ENCODE data around the gene DDR2. TPM values are rescaled to one million over a fixed set of nuclear protein-coding genes. Genes with fewer than 3 reads are reported as not detected.

Gene DDR2
- 0.32 to 0.80 TPM (median 0.51 TPM) in 5 replicates for total RNA-seq (2022; extraction: Qiagen RNA extraction)

GRCh38 chr1:162632217-162632666 is at the start of gene DDR2:
TSS of gene DDR2 (plus strand) at chr1:162632464. CDS start at chr1:162719064, 86,600 bp downstream.

DNA sequence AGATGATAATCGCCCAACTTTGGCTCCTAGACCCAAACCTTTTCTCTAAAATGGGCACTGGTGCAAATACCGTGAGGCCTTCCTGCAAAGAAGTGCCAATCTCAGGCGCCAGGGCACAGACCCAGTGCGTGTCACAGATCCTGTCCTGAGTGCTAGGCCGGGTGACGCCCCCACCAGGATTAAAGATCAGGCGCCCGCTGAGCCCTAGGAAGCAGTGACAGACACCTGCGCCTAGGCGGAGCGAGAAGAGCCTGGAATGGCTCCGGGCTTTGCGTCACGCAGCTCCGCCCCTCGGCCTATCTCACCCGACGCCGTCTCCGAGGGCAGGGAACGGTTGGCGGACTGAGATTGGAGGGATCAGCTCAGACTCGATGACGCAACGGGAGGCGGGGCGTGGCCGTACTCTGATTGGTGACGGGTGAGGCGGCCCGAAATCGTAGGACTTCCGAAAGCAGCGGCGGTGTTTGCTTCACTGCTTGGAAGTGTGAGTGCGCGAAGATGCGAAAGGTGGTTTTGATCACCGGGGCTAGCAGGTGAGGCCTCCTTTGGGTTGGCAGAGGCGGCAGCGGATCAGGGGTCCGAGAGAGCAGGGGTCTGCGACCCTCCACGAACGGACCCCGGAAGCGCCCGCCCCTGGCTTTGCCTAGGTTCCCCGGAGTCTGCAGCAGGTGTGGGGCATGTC is 158.2 kb downstream of the DDR2 start, which contains the start of gene HSD17B7:
Gene HSD17B7, plus strand, starts transcription at position 400 of the 682 bp plus-strand sequence. Its CDS starts 99 bp downstream, at position 499.

Other genes with a start within 250 kb of the DDR2 start
- gene SH2D1B, start 220.3 kb upstream of the DDR2 start, total RNA-seq (2022; extraction: Qiagen RNA extraction), result 0.11 to 0.36 TPM (median 0.21 TPM) in 5 replicates
- 16.0 to 27.1 TPM (median 21.3 TPM) in 5 replicates for gene UHMK1, start 134.6 kb upstream of the DDR2 start, total RNA-seq (2022; extraction: Qiagen RNA extraction)
- gene UAP1, start 70.7 kb upstream of the DDR2 start, total RNA-seq (2022; extraction: Qiagen RNA extraction), result 29.6 to 43.9 TPM (median 34.2 TPM) in 5 replicates
- 7.1 to 8.3 TPM (median 7.6 TPM) in 5 replicates for gene HSD17B7, start 158.2 kb downstream of the DDR2 start, total RNA-seq (2022; extraction: Qiagen RNA extraction)
- gene CCDC190, start 228.7 kb downstream of the DDR2 start, total RNA-seq (2022; extraction: Qiagen RNA extraction), result not detected in 5 replicates